Neuronal stem cell (in vitro differentiated cells): ENCODE results near the gene CCDC63.

Experiments
- DNase-seq: peaks from one replicate; pipeline ENCODE4 v3.0.0-alpha.2; 2013; ENCODE audit warnings: low spot score
- H2AFZ ChIP-seq: one replicate; pipeline ENCODE4 v1.6.1; 2013; ENCODE audit warnings: mild to moderate bottlenecking, low read length, inconsistent platforms
- H2AK5ac ChIP-seq: 2 replicates; pipeline ENCODE4 v1.6.1; 2013; ENCODE audit warnings: low read depth, mild to moderate bottlenecking, inconsistent platforms, low read length, moderate library complexity, mixed read lengths
- H2BK120ac ChIP-seq: 2 replicates; pipeline ENCODE4 v1.6.1; 2013; ENCODE audit warnings: low read depth, mild to moderate bottlenecking, inconsistent platforms, low read length, moderate library complexity, mixed read lengths
- H2BK12ac ChIP-seq: one replicate; pipeline ENCODE4 v1.6.1; 2013; ENCODE audit warnings: low read length, inconsistent platforms
- H2BK15ac ChIP-seq: 2 replicates; pipeline ENCODE4 v1.6.1; 2013; ENCODE audit warnings: mild to moderate bottlenecking, low read length, inconsistent platforms, mixed read lengths
- H2BK5ac ChIP-seq: one replicate; pipeline ENCODE4 v1.6.1; 2013; ENCODE audit warnings: inconsistent platforms, mild to moderate bottlenecking, low read length, moderate library complexity
- H3K14ac ChIP-seq: one replicate; pipeline ENCODE4 v1.6.1; 2013; ENCODE audit warnings: low read length, inconsistent platforms
- H3K18ac ChIP-seq: 2 replicates; pipeline ENCODE4 v1.6.1; 2013; ENCODE audit warnings: low read length, inconsistent platforms
- H3K23ac ChIP-seq: 2 replicates; pipeline ENCODE4 v1.6.1; 2013; ENCODE audit warnings: low read depth, mild to moderate bottlenecking, mixed read lengths, low read length, inconsistent platforms; ENCODE audit not compliant: poor library complexity
- H3K27ac ChIP-seq: replicated peaks from 3 replicates; pipeline ENCODE4 v1.5.1; 2013; ENCODE audit warnings: low read length, inconsistent platforms
- H3K27me3 ChIP-seq, 3 experiments: 2 replicates each; pipeline ENCODE4 v1.6.1; 2013; ENCODE audit warnings: low read length in 3 of 3, mild to moderate bottlenecking in 2 of 3, inconsistent platforms in 1 of 3, low read depth in 1 of 3, mixed read lengths in 1 of 3, moderate library complexity in 1 of 3; ENCODE audit not compliant: control insufficient read depth in 3 of 3, insufficient read depth in 3 of 3
- H3K36me3 ChIP-seq, 2 donors: replicated peaks in 1 of 2; 2 replicates each; pipeline ENCODE4 v1.6.1; 2013; ENCODE audit warnings: low read length in 2 of 2; ENCODE audit not compliant: control insufficient read depth in 2 of 2, insufficient read depth in 2 of 2
- H3K4ac ChIP-seq: 2 replicates; pipeline ENCODE4 v1.6.1; 2013; ENCODE audit warnings: inconsistent platforms, mild to moderate bottlenecking, low read length, moderate library complexity
- H3K4me1 ChIP-seq, 2 donors: 1 replicate in 1 of 2; 2 replicates in 1 of 2; pipeline ENCODE4 v1.6.1; 2013; ENCODE audit warnings: low read length in 2 of 2, low read depth in 1 of 2; ENCODE audit not compliant: control insufficient read depth in 2 of 2, insufficient read depth in 1 of 2
- H3K4me2 ChIP-seq: one replicate; pipeline ENCODE4 v1.6.1; 2013; ENCODE audit warnings: mild to moderate bottlenecking, low read length, inconsistent platforms; ENCODE audit not compliant: insufficient read depth, poor library complexity, severe bottlenecking
- H3K4me3 ChIP-seq, 2 donors: 2 replicates each; pipeline ENCODE4 v1.5.1; 2013; ENCODE audit warnings: low read length in 2 of 2, mild to moderate bottlenecking in 2 of 2, inconsistent platforms in 1 of 2, moderate library complexity in 1 of 2
- H3K79me1 ChIP-seq: one replicate; pipeline ENCODE4 v1.6.1; 2013; ENCODE audit warnings: low read depth, mild to moderate bottlenecking, inconsistent platforms, low read length, moderate library complexity
- H3K9ac ChIP-seq: one replicate; pipeline ENCODE4 v1.6.1; 2013; ENCODE audit warnings: mild to moderate bottlenecking, low read depth, low read length, inconsistent platforms; ENCODE audit not compliant: poor library complexity
- H3K9me3 ChIP-seq, 2 donors: replicated peaks in 1 of 2; 2 replicates each; pipeline versions ENCODE3 to v1.6.1; 2013; ENCODE audit warnings: low read length in 2 of 2, mild to moderate bottlenecking in 2 of 2, inconsistent platforms in 1 of 2, low read depth in 1 of 2, mixed read lengths in 1 of 2, moderate library complexity in 1 of 2; ENCODE audit not compliant: control insufficient read depth in 2 of 2, insufficient read depth in 1 of 2
- H4K8ac ChIP-seq: one replicate; pipeline ENCODE4 v1.6.1; 2013; ENCODE audit warnings: low read depth, mild to moderate bottlenecking, inconsistent platforms, low read length, moderate library complexity
- H4K91ac ChIP-seq: one replicate; pipeline ENCODE4 v1.6.1; 2013; ENCODE audit warnings: low read length, low read depth, mild to moderate bottlenecking, inconsistent platforms; ENCODE audit not compliant: poor library complexity
- WGBS, 2 donors: extraction: QIAGEN DNeasy Blood & Tissue Kit; methylation state at CpG; one replicate each; pipeline ENCODE4 v1.1.7; 2013; ENCODE audit warnings: missing lambda C conversion rate in 2 of 2, mixed read lengths in 1 of 2; ENCODE audit not compliant: insufficient read length in 2 of 2, insufficient replicate concordance in 1 of 2; ENCODE audit errors: extremely low coverage in 2 of 2; 5-methylcytosine and 5-hydroxymethylcytosine counted together

Gene CCDC63

GRCh38 chr12:110880651-110881050 is 33.9 kb downstream of the CCDC63 start:
- no peak overlapping the region for H2AK5ac ChIP-seq
- DNase-seq, result no peak
- H3K23ac ChIP-seq, result no peak overlapping the region
- H2BK120ac ChIP-seq, result no peak overlapping the region
- no peak overlapping the region for H2BK12ac ChIP-seq
- no CpG with 5 or more reads among the region's 2 CpGs for WGBS, 2 donors
- H3K18ac ChIP-seq, result no peak overlapping the region
- no peaks in the 10 kb centered on the region for H3K9me3 ChIP-seq
- H4K91ac ChIP-seq, result no peak overlapping the region
- no peak overlapping the region for H2BK5ac ChIP-seq
- no peaks in the 10 kb centered on the region for H3K36me3 ChIP-seq
- H3K4me2 ChIP-seq, result no peak overlapping the region
- H4K8ac ChIP-seq, result no peak overlapping the region
- peaks cover 0 to 4% (median 0%) of the 10 kb centered on the region in 3 experiments for H3K27me3 ChIP-seq
- H3K27ac ChIP-seq, result no peak overlapping the region
- no peak overlapping the region for H2BK15ac ChIP-seq
- no peak overlapping the region for H3K14ac ChIP-seq
- H3K4me3 ChIP-seq, result no peak overlapping the region
- no peak overlapping the region for H3K4ac ChIP-seq
- no peaks in the 10 kb centered on the region for H3K79me1 ChIP-seq
- H3K4me1 ChIP-seq, result peaks cover 0 to 2% of the 10 kb centered on the region in 2 donors
- H2AFZ ChIP-seq, result no peak overlapping the region
- no peak overlapping the region for H3K9ac ChIP-seq

GRCh38 chr12:110883251-110883650 is 36.5 kb downstream of the CCDC63 start:
- Histone ChIP-seq H2BK120ac (no peak overlapping the region), H2AFZ (no peak overlapping the region), H3K79me1 (no peaks in the 10 kb centered on the region), H3K23ac (no peak overlapping the region), H3K27me3 (peaks cover 0 to 4% (median 0%) of the 10 kb centered on the region in 3 experiments), H4K8ac (no peak overlapping the region), H3K4ac (no peak overlapping the region), H3K9ac (no peak overlapping the region), H2BK12ac (no peak overlapping the region), H2AK5ac (no peak overlapping the region), H2BK5ac (no peak overlapping the region), H3K14ac (no peak overlapping the region), H3K9me3 (no peaks in the 10 kb centered on the region), H3K27ac (no peak overlapping the region), H3K4me1 (peaks cover 0 to 2% of the 10 kb centered on the region in 2 donors), H4K91ac (no peak overlapping the region), H3K4me2 (no peak overlapping the region), H2BK15ac (no peak overlapping the region), H3K36me3 (no peaks in the 10 kb centered on the region), H3K18ac (no peak overlapping the region), H3K4me3 (no peak overlapping the region)
- WGBS, 2 donors, result no CpG with 5 or more reads among the region's 4 CpGs
- DNase-seq, result no peak

- peaks cover 0 to 2% of the 10 kb centered on the region in 2 donors for H3K4me1 ChIP-seq
- H3K23ac ChIP-seq, result no peak overlapping the region
- H3K18ac ChIP-seq, result no peak overlapping the region
- H2BK120ac ChIP-seq, result no peak overlapping the region
- H3K9me3 ChIP-seq, result no peaks in the 10 kb centered on the region
- H3K36me3 ChIP-seq, result no peaks in the 10 kb centered on the region
- no peak overlapping the region for H3K9ac ChIP-seq
- H3K27ac ChIP-seq, result peak overlapping the region; percentile 37
- H2BK12ac ChIP-seq, result no peak overlapping the region
- no peak overlapping the region for H3K4me2 ChIP-seq
- WGBS, 2 donors, result no CpG with 5 or more reads among the region's 6 CpGs
- H4K8ac ChIP-seq, result no peak overlapping the region
- H3K79me1 ChIP-seq, result no peaks in the 10 kb centered on the region
- H3K4ac ChIP-seq, result no peak overlapping the region
- H4K91ac ChIP-seq, result no peak overlapping the region
- H3K14ac ChIP-seq, result no peak overlapping the region
- peak overlapping the region; percentile 61 for H2AFZ ChIP-seq
- H3K27me3 ChIP-seq, result peaks cover 0 to 4% (median 0%) of the 10 kb centered on the region in 3 experiments
- H3K4me3 ChIP-seq, result no peak overlapping the region
- peak; percentile 49 for DNase-seq
- H2AK5ac ChIP-seq, result no peak overlapping the region
- no peak overlapping the region for H2BK5ac ChIP-seq
- no peak overlapping the region for H2BK15ac ChIP-seq
Observed at GRCh38 chr12:110885152-110885840, 38.5 kb downstream of the CCDC63 start.

GRCh38 chr12:110888256-110888991 is 41.6 kb downstream of the CCDC63 start:
- no peak overlapping the region for H3K18ac ChIP-seq
- no peaks in the 10 kb centered on the region for H3K79me1 ChIP-seq
- peaks cover 0 to 8% (median 0%) of the 10 kb centered on the region in 3 experiments for H3K27me3 ChIP-seq
- H3K9me3 ChIP-seq, result no peaks in the 10 kb centered on the region
- no peak overlapping the region for H2BK12ac ChIP-seq
- no peak overlapping the region for H3K4me3 ChIP-seq
- DNase-seq, result no peak
- H3K4ac ChIP-seq, result no peak overlapping the region
- no peak overlapping the region for H2BK120ac ChIP-seq
- no peak overlapping the region for H2AFZ ChIP-seq
- H3K4me1 ChIP-seq, result peaks cover 0 to 2% of the 10 kb centered on the region in 2 donors
- no peak overlapping the region for H3K23ac ChIP-seq
- H3K36me3 ChIP-seq, result no peaks in the 10 kb centered on the region
- H3K14ac ChIP-seq, result no peak overlapping the region
- WGBS, 2 donors, result no CpG with 5 or more reads among the region's 5 CpGs
- H3K4me2 ChIP-seq, result no peak overlapping the region
- no peak overlapping the region for H2BK15ac ChIP-seq
- no peak overlapping the region for H3K27ac ChIP-seq
- no peak overlapping the region for H4K91ac ChIP-seq
- H3K9ac ChIP-seq, result no peak overlapping the region
- H2BK5ac ChIP-seq, result no peak overlapping the region
- no peak overlapping the region for H2AK5ac ChIP-seq
- no peak overlapping the region for H4K8ac ChIP-seq
